GM12891 (cell line): ENCODE data around the gene ISL2.

Experiments
- DNase-seq: peaks from one replicate; pipeline ENCODE4 v3.0.0; 2011; ENCODE audit warnings: low spot score; ENCODE audit not compliant: insufficient read length
- FAIRE-seq: peaks from 2 replicates; lab custom pipeline; 2011; peaks lifted over from hg19 to GRCh38; lab: Jason Lieb, UNC
- PAX5 ChIP-seq: IDR thresholded peaks from 2 replicates; pipeline ENCODE4 v1.6.1; 2011; ENCODE audit warnings: low read length, moderate library complexity, mild to moderate bottlenecking; ENCODE audit not compliant: insufficient read depth, severe bottlenecking
- POLR2A ChIP-seq: IDR thresholded peaks from 2 replicates; pipeline ENCODE4 v1.6.1; 2011; ENCODE audit warnings: low read depth, low read length, control low read depth
- POLR2AphosphoS5 ChIP-seq: IDR thresholded peaks from 2 replicates; pipeline ENCODE4 v1.6.1; 2011; ENCODE audit warnings: low read depth, low read length, control low read depth
- POU2F2 ChIP-seq: IDR thresholded peaks from 2 replicates; pipeline ENCODE4 v1.6.1; 2011; ENCODE audit warnings: low read depth, mild to moderate bottlenecking, control low read depth, low read length, moderate library complexity
- SPI1 ChIP-seq: IDR thresholded peaks from 2 replicates; pipeline ENCODE4 v1.6.1; 2011; ENCODE audit warnings: low read depth, low read length, control low read depth
- TAF1 ChIP-seq: IDR thresholded peaks from 2 replicates; pipeline ENCODE4 v1.6.1; 2011; ENCODE audit warnings: low read depth, low read length, control low read depth

Gene ISL2

GRCh38 chr15:76376029-76376428, 39.5 kb downstream of the ISL2 start:
- no peak for FAIRE-seq
- TF ChIP-seq POLR2A = no peak
- no peak for TF ChIP-seq PAX5
- TF ChIP-seq TAF1 = no peak
- TF ChIP-seq POU2F2 = no peak
- TF ChIP-seq SPI1 = no peak
- no peak for TF ChIP-seq POLR2AphosphoS5
- no peak for DNase-seq

DNA sequence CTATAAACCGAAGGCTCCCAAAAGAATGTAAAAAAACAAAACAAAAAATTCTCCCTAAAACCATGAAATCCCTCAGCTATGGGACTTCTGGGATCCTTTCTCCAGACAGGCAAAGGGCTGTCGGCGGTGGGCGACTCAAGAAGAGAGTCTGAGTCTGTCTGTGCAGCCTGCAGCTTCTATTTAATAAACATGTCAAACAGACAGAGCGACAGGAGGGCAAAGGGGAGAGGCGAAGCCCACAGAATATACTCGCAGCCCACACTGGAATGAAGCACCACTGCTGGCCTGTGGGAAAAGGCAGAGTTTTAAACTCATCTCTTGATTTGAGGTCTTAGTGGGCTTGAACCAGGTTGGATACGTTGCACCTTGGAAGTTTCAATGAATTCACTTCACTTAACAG, 40.2 kb downstream of the ISL2 start:
- no peak for TF ChIP-seq POLR2A
- TF ChIP-seq TAF1 = no peak
- TF ChIP-seq PAX5 = no peak
- no peak for TF ChIP-seq SPI1
- TF ChIP-seq POU2F2 = no peak
- TF ChIP-seq POLR2AphosphoS5 = no peak
- FAIRE-seq = no peak
- DNase-seq = no peak

GRCh38 chr15:76377217-76377616, 40.6 kb downstream of the ISL2 start:
- no peak for TF ChIP-seq PAX5
- TF ChIP-seq POLR2A = no peak
- no peak for TF ChIP-seq SPI1
- no peak for TF ChIP-seq POU2F2
- no peak for TF ChIP-seq TAF1
- TF ChIP-seq POLR2AphosphoS5 = no peak
- FAIRE-seq = no peak
- DNase-seq = no peak

GRCh38 chr15:76377751-76378150, 41.2 kb downstream of the ISL2 start:
- no peak for DNase-seq

DNA sequence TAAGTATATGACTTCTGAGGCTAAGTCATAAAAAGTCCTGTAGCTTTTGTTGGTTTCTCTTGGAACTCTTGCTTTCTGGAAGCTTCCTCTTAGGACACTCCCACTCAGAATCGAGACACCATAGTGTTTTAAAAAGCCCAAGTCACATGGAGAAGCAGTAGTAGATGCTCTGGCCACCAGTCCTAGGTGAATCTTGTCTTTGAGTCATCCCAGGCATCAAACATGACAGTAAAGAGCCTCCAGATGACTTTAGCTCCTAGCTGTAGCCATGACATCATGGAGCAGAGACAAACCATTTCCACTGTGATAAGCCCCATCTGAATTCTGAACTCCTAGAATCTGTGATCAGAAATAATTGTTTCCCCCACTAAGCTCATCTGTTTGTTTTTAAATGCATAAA, 42.1 kb downstream of the ISL2 start:
- no peak for TF ChIP-seq POLR2AphosphoS5
- no peak for TF ChIP-seq POLR2A
- TF ChIP-seq SPI1 = no peak
- TF ChIP-seq PAX5 = no peak
- TF ChIP-seq TAF1 = no peak
- no peak for TF ChIP-seq POU2F2
- DNase-seq (no peak), FAIRE-seq (no peak)

More at GRCh38 chr15:76377751-76378150, 41.2 kb downstream of the ISL2 start:
- no peak for FAIRE-seq
- TF ChIP-seq POLR2A = no peak
- no peak for TF ChIP-seq POLR2AphosphoS5
- TF ChIP-seq TAF1 = no peak
- TF ChIP-seq POU2F2 = no peak
- TF ChIP-seq PAX5 = no peak
- TF ChIP-seq SPI1 = no peak

- TF ChIP-seq PAX5 = no peak
- TF ChIP-seq POU2F2 = no peak
- TF ChIP-seq SPI1 = no peak
- no peak for TF ChIP-seq TAF1
- no peak for TF ChIP-seq POLR2A
- no peak for TF ChIP-seq POLR2AphosphoS5
- FAIRE-seq = no peak
These were observed 43.7 kb downstream of the ISL2 start for GRCh38 chr15:76380249-76380648.

GRCh38 chr15:76381366-76381765, 44.8 kb downstream of the ISL2 start:
- TF ChIP-seq POU2F2 (no peak), PAX5 (no peak), TAF1 (no peak), POLR2AphosphoS5 (no peak), POLR2A (no peak), SPI1 (no peak)
- FAIRE-seq = no peak
- no peak for DNase-seq

More at GRCh38 chr15:76380249-76380648, 43.7 kb downstream of the ISL2 start:
- DNase-seq = no peak

DNA sequence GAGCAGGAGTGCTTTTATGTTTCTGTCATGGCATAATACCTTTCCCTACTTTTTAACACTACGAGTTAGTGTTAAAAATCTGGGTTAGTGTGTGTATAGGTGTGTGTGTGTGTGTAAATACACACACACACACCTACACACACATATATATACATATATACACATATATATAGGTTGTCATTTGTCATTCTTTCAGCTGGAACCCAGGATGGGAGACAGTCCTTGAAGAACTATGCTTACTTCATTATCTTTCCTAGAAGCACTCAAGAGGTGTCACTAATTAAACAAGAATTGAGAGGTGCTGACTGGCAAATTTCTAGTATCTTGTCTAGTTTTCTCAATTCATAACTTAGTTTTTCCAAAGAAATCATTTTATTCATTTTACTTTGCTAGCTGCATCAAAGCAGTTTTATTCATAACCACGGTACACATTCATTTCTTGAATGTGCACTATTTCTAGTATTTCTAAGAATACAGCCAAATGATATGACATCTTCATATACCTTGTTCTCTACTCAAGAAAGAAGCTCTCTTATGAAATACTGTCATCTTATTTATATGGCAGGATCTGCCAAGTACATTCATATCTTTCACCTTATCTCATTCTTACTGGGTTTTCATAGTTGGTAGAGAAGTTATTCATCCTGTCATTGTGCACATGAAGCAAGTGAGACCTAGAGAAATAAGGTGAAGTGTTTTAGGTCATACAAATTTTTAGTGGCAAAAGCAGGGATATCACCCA, 46.6 kb downstream of the ISL2 start:
- no peak for DNase-seq
- no peak for TF ChIP-seq POLR2AphosphoS5
- TF ChIP-seq PAX5 = no peak
- TF ChIP-seq TAF1 = no peak
- TF ChIP-seq POU2F2 = no peak
- no peak for TF ChIP-seq POLR2A
- no peak for TF ChIP-seq SPI1
- no peak for FAIRE-seq

DNA sequence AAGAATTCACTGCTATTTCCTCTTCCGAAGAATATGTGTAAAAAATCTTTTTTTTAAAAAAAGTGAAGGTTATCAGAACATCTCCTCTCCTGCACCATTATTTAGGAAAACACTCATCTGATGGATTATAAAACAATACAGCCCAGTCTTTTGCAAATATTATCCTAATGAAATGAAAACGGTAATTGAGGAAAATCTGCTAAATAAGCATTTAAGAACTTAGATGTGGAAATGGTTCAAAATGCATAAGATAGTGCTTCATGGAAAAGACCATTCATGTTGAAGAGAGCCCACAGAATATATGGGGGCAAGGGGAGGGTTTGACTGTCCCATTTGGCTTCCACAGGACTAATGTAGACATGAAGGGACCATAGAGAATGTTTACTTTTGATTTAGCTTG, 47.8 kb downstream of the ISL2 start:
- FAIRE-seq (no peak), DNase-seq (no peak)
- TF ChIP-seq SPI1 (no peak), TAF1 (no peak), POU2F2 (no peak), PAX5 (no peak), POLR2A (no peak), POLR2AphosphoS5 (no peak)

DNA sequence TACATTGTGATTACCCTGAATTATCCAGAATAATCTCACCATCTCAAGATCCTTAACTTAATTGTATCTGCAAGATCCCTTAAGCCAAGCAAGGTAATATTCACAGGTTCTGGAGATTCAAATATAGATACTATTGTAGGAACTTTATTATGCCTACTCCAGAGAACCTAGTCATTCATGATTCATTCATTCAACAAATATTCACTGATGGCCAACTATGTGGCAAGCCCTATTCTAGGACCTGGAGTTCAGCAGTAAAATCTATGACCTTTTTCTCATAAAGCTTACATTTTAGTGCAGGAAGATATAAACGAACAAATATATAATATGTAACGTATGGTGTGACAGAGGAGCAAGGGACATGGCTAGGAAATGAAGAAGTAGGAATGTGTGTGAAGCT, 49.6 kb downstream of the ISL2 start:
- TF ChIP-seq PAX5 (no peak), POLR2AphosphoS5 (no peak), SPI1 (no peak)
- DNase-seq (no peak), FAIRE-seq (no peak)
